ENCODE measurements around the gene RCSD1.

DNA sequence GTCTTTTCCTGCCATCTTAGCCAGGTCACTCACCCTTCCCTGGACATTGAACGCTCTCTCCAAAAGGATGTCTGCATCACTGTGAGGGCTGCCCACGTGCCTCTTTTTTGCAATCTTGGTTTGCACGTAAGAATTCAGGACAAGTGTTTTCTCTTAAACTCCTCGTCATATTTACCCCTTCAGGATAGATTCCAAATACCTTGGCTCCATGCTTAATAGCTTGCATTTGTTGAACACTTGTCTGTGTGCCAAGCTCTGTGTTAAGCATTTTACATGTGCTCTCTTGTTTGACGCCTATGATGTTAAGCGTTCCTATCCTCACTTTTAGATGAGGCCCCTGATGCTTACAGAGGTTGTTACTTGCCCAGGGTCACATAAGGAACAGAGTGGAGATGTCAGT is 29.8 kb downstream of the RCSD1 start:
- TF ChIP-seq, protein P1, sequence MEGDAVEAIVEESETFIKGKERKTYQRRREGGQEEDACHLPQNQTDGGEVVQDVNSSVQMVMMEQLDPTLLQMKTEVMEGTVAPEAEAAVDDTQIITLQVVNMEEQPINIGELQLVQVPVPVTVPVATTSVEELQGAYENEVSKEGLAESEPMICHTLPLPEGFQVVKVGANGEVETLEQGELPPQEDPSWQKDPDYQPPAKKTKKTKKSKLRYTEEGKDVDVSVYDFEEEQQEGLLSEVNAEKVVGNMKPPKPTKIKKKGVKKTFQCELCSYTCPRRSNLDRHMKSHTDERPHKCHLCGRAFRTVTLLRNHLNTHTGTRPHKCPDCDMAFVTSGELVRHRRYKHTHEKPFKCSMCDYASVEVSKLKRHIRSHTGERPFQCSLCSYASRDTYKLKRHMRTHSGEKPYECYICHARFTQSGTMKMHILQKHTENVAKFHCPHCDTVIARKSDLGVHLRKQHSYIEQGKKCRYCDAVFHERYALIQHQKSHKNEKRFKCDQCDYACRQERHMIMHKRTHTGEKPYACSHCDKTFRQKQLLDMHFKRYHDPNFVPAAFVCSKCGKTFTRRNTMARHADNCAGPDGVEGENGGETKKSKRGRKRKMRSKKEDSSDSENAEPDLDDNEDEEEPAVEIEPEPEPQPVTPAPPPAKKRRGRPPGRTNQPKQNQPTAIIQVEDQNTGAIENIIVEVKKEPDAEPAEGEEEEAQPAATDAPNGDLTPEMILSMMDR (IDR thresholded peaks at IDR 0.05; ENCODE audit: poor library complexity): no peak
- no peak for TF ChIP-seq EZH2 (IDR thresholded peaks at IDR 0.05; ENCODE audit: borderline replicate concordance)
- no peak for TF ChIP-seq EZH2phosphoT487 (IDR thresholded peaks at IDR 0.05; ENCODE audit: low read depth, severe bottlenecking, unreplicated experiment)

Measured in hepatocyte (in vitro differentiated cells).